Measurements from ENCODE around the gene PRAC2. TPM values are rescaled to one million over a fixed set of nuclear protein-coding genes. Genes with fewer than 3 reads are reported as not detected.

The PRAC2 gene
- total and polyA plus RNA-seq, 2 of the 13 experiments (the other 11 are each of a cell fraction or from before 2014, with no cell fraction given), result not detected

GRCh38 chr17:48678141-48678971 is 44.6 kb upstream of the PRAC2 start (continued):
- peak; percentile 71 for TF ChIP-seq HNF1B (CRISPR knock-in tag; IDR thresholded peaks at IDR 0.05)
- TF ChIP-seq ZBTB7A (CRISPR knock-in tag; IDR thresholded peaks at IDR 0.05), result no peak
- no peak for TF ChIP-seq FOXJ3 (CRISPR knock-in tag; IDR thresholded peaks at IDR 0.05; ENCODE audit: borderline replicate concordance)
- TF ChIP-seq WIZ (CRISPR knock-in tag; IDR thresholded peaks at IDR 0.05), result peak; percentile 30; the same call in 1 of the 2 replicates
- peak; percentile 98 for TF ChIP-seq CTCF (CRISPR knock-in tag; IDR thresholded peaks at IDR 0.05)
- peak; percentile 41; the same call in 1 of the 2 replicates for TF ChIP-seq ERF (CRISPR knock-in tag; IDR thresholded peaks at IDR 0.05)
- no peak for TF ChIP-seq HIVEP1 (CRISPR knock-in tag; IDR thresholded peaks at IDR 0.05)
- TF ChIP-seq ZNF781 (CRISPR knock-in tag; IDR thresholded peaks at IDR 0.05; ENCODE audit: borderline replicate concordance, not compliant biosample characterization), result peak; percentile 33
- peak; percentile 51 for TF ChIP-seq RBM39 (IDR thresholded peaks at IDR 0.05; ENCODE audit: low read depth, low read length, poor library complexity, severe bottlenecking)
- peak; percentile 62; the same call in 1 of the 2 replicates for TF ChIP-seq ZNF687 (CRISPR knock-in tag; IDR thresholded peaks at IDR 0.05)
- no peak for TF ChIP-seq MED13 (CRISPR knock-in tag; IDR thresholded peaks at IDR 0.05)
- TF ChIP-seq ZNF766 (CRISPR knock-in tag; IDR thresholded peaks at IDR 0.05; ENCODE audit: borderline replicate concordance), result peak; percentile 69; the same call in 1 of the 2 replicates
- TF ChIP-seq AGO1 (IDR thresholded peaks at IDR 0.05; ENCODE audit: low read depth, low read length, poor library complexity, severe bottlenecking), result peak; percentile 72
- no peak for TF ChIP-seq FOSL2 (CRISPR knock-in tag; IDR thresholded peaks at IDR 0.05)
- 0 out of 2 replicates have a peak, but pooled peaks have one; percentile 41 for TF ChIP-seq ZNF138 (CRISPR knock-in tag; IDR thresholded peaks at IDR 0.05; ENCODE audit: low read depth)
- no peak for TF ChIP-seq ZBTB34 (CRISPR knock-in tag; IDR thresholded peaks at IDR 0.05)
- TF ChIP-seq NFE2L1 (CRISPR knock-in tag; IDR thresholded peaks at IDR 0.05; ENCODE audit: borderline replicate concordance), result no peak
- TF ChIP-seq FOXA3 (CRISPR knock-in tag; IDR thresholded peaks at IDR 0.05), result peak; percentile 37
- 0 out of 2 replicates have a peak, but pooled peaks have one; percentile 23 for TF ChIP-seq MAFG (CRISPR knock-in tag; IDR thresholded peaks at IDR 0.05)
- TF ChIP-seq RAD21 (CRISPR knock-in tag; IDR thresholded peaks at IDR 0.05), result peak; percentile 94

All from HepG2 (cell line).